ENCODE results near the gene DOCK2.
"Not testable (repeated sequence)": the region's sequence is repeated elsewhere in the genome, so short reads cannot be mapped to it uniquely, and the experiment has no call there.

Gene DOCK2

GRCh38 chr5:169653091-169653490 lies 16.0 kb downstream of the DOCK2 start:
- TF ChIP-seq CTCF (IDR thresholded peaks at IDR 0.05; ENCODE audit: extremely low read depth, insufficient read depth, missing control alignments) = no peak
- in situ Hi-C loops (cut with MboI; ENCODE audit: low pct_unique_long_range_greater_than_20kb, low sequenced_read_pairs, unreplicated experiment) = no loop called here
- DNase-seq (ENCODE audit: low spot score) = no peak

GRCh38 chr5:169655353-169655752 lies 18.3 kb downstream of the DOCK2 start:
- no peak for TF ChIP-seq CTCF (IDR thresholded peaks at IDR 0.05; ENCODE audit: extremely low read depth, insufficient read depth, missing control alignments)
- in situ Hi-C loops (cut with MboI; ENCODE audit: low pct_unique_long_range_greater_than_20kb, low sequenced_read_pairs, unreplicated experiment) = no loop called here
- no peak for DNase-seq (ENCODE audit: low spot score)

- in situ Hi-C loops (cut with MboI; ENCODE audit: low pct_unique_long_range_greater_than_20kb, low sequenced_read_pairs, unreplicated experiment) = no loop called here
- TF ChIP-seq CTCF (IDR thresholded peaks at IDR 0.05; ENCODE audit: extremely low read depth, insufficient read depth, missing control alignments) = no peak
- peak; percentile 61 for DNase-seq (ENCODE audit: low spot score)
These were observed 19.2 kb downstream of the DOCK2 start for GRCh38 chr5:169656125-169656901.

- in situ Hi-C loops (cut with MboI; ENCODE audit: low pct_unique_long_range_greater_than_20kb, low sequenced_read_pairs, unreplicated experiment) = no loop called here
- TF ChIP-seq CTCF (IDR thresholded peaks at IDR 0.05; ENCODE audit: extremely low read depth, insufficient read depth, missing control alignments) = no peak
- peak; percentile 22 for DNase-seq (ENCODE audit: low spot score)
These were observed 20.1 kb downstream of the DOCK2 start for GRCh38 chr5:169657127-169657526.

- DNase-seq (ENCODE audit: low spot score); in situ Hi-C loops (cut with MboI; ENCODE audit: low pct_unique_long_range_greater_than_20kb, low sequenced_read_pairs, unreplicated experiment): not testable (repeated sequence)
These were observed 25.4 kb downstream of the DOCK2 start for GRCh38 chr5:169662451-169662850.

- no peak for DNase-seq (ENCODE audit: low spot score)
- in situ Hi-C loops (cut with MboI; ENCODE audit: low pct_unique_long_range_greater_than_20kb, low sequenced_read_pairs, unreplicated experiment) = no loop called here
- TF ChIP-seq CTCF (IDR thresholded peaks at IDR 0.05; ENCODE audit: extremely low read depth, insufficient read depth, missing control alignments) = no peak
These were observed 26.5 kb downstream of the DOCK2 start for GRCh38 chr5:169663537-169663936.

GRCh38 chr5:169666365-169666764 lies 29.3 kb downstream of the DOCK2 start:
- DNase-seq (ENCODE audit: low spot score) = no peak
- no peak for TF ChIP-seq CTCF (IDR thresholded peaks at IDR 0.05; ENCODE audit: extremely low read depth, insufficient read depth, missing control alignments)
- in situ Hi-C loops (cut with MboI; ENCODE audit: low pct_unique_long_range_greater_than_20kb, low sequenced_read_pairs, unreplicated experiment) = no loop called here

Data from GM13977 (cell line).